Neural progenitor cell (in vitro differentiated cells): ENCODE data around the gene ACSM5.
"Not testable (repeated sequence)": the region's sequence is repeated elsewhere in the genome, so short reads cannot be mapped to it uniquely, and the experiment has no call there.

Source experiments
- EZH2phosphoT487 ChIP-seq: fragments of 200-600 bp; sonication (generic); IDR thresholded peaks from 2 replicates; pipeline ENCODE4 v1.6.1; 2017; ENCODE audit warnings: antibody characterized with exemption
- TF ChIP-seq, protein P1 (sequence below): fragments of 200-600 bp; sonication (generic); IDR thresholded peaks from 2 replicates; pipeline ENCODE4 v1.5.1; 2017; ENCODE audit warnings: antibody characterized with exemption, mild to moderate bottlenecking

GRCh38 chr16:20451364-20451763 is 42.0 kb downstream of the ACSM5 start, which contains the start of gene ACSM2A:
- TF ChIP-seq, protein P1, sequence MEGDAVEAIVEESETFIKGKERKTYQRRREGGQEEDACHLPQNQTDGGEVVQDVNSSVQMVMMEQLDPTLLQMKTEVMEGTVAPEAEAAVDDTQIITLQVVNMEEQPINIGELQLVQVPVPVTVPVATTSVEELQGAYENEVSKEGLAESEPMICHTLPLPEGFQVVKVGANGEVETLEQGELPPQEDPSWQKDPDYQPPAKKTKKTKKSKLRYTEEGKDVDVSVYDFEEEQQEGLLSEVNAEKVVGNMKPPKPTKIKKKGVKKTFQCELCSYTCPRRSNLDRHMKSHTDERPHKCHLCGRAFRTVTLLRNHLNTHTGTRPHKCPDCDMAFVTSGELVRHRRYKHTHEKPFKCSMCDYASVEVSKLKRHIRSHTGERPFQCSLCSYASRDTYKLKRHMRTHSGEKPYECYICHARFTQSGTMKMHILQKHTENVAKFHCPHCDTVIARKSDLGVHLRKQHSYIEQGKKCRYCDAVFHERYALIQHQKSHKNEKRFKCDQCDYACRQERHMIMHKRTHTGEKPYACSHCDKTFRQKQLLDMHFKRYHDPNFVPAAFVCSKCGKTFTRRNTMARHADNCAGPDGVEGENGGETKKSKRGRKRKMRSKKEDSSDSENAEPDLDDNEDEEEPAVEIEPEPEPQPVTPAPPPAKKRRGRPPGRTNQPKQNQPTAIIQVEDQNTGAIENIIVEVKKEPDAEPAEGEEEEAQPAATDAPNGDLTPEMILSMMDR, result not testable (repeated sequence)
- not testable (repeated sequence) for TF ChIP-seq EZH2phosphoT487
